HL-60/S4 treated with phorbol 12-myristate 13-acetate at 8.2 ng/mL for 4 days and 3 days (cell line): Measurements from ENCODE around the gene GTPBP1.

ENCODE experiments used
- in situ Hi-C: fragments of 300-500 bp; cut with MboI; formaldehyde crosslinking; loops from 2 replicates; pipeline ENCODE4 v1.15.0; 2022; ENCODE audit warnings: low sequenced_read_pairs

GTPBP1 gene

DNA sequence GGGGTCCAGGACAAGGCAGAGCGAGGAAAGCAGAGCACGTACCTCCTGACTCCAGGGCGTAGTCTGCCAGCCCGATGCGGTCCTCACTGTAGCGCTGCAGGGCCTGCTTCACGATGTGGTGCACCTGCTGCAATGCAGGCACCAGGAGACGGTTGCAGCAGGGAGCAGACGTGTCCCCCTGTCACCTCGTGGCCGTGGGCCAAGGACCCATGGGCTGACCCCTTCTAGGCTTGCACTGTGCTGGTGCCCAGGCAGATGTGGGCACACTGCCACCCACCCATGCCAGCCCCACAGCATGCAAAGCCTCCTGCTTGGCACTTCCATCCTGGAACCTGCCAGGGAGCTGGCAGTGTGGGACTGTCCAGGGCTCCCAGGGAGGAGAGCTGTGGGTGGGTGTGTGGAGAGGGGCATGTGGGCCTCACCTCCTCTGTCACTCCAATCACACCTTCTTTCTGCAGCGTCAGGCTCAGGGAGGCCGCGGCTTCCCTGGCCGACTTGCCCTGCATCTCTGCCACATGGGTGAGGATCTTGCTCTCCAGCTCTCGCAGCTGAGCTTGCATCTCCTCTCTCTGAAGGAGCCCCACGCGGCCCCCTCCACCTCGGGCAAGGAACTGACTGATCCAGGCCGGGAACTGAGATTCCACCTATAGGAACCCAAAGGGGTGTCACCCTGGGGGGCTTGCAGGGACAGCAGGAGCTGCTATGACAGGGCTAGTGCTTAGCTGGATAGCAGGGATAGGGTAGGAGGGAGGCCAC lies 33.7 kb downstream of the GTPBP1 start:
- in situ Hi-C loops, result no loop called here

DNA sequence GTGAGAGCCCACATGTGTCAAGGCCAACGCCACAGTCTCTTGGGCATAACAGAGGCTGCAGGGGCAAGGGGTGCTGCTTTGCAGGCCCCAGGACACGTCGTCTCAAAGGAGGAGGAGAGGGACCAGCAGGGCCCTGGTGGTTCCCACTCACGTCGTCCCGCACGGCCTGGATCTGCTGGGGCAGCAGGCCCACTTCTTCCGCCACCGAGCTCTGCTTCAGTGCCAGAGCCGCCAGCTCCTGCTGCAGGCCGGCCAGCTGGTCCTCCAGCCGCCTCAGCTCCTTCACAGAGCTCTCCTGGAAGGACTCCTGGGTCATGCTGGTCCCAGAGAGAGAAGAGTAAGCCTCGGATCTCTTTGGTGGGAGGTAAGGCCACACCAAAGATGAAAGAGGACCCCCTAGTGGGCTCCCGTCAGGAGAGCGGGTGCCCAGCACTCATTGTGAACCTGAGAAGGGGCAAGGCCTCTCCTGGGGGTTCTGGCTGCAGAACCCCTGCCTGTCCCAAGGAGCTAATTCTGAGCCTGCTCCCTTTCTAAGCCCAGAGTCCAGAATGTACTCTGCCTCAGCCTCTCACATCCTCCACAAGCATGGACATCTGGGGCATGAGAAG lies 34.5 kb downstream of the GTPBP1 start:
- in situ Hi-C loops, result no loop called here

DNA sequence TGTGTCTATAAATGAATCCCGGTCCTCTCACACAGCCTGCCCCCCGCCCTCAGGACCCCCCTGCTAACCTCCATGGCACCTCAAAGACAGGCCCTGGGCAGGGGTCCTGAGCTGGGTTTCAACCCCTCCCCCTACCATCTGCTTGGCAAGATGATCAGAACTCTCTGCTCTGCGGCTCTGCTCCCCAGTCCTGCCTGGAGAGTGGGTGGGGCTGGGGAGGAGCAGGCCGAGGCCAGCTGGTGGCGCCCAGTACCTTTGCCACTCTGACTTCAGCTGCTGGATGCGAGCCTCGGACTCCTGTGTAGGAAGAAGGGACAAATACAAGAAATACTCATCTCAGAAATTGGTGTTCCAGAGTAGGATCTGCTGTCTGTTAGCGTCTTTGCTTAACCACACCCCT lies 35.0 kb downstream of the GTPBP1 start:
- in situ Hi-C loops, result no loop called here

DNA sequence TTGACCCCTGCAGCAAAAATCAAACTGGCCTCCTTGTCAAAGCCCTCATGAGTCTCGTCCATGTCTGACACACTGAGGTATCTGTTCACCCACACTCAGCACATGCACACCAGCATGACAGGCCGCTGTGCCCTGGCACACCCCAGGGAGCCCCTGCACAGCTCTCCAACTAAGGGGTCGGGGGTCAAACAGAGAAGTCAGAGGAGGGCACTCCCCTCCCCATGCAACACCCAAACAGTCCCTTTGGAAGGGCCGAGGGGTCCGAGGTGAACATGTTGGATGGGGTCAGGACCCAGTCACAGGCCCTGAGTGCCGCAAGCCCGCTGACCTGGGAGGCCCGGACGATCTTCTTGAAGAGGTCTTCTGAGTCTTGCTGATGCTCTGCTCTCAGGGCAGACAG lies 35.4 kb downstream of the GTPBP1 start:
- in situ Hi-C loops, result no loop called here

DNA sequence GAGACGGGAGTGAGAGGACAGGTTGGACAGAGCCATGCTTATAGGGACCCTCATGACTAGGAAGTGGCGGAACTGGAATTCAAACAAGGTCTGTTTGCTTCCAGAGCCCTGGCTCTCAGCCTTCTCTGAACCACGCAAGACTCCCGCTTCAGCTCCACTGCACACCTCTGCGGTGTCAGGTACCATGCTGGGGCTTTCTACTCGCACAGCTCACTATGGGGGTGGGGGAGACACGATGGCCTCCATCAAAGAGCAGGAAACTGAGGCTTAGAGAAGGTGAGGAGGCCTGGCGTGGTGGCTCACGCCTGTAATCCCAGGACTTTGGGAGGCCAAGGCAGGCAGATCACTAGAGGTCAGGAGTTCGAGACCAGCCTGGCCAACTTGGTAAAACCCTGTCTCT lies 35.8 kb downstream of the GTPBP1 start:
- in situ Hi-C loops, result no loop called here

DNA sequence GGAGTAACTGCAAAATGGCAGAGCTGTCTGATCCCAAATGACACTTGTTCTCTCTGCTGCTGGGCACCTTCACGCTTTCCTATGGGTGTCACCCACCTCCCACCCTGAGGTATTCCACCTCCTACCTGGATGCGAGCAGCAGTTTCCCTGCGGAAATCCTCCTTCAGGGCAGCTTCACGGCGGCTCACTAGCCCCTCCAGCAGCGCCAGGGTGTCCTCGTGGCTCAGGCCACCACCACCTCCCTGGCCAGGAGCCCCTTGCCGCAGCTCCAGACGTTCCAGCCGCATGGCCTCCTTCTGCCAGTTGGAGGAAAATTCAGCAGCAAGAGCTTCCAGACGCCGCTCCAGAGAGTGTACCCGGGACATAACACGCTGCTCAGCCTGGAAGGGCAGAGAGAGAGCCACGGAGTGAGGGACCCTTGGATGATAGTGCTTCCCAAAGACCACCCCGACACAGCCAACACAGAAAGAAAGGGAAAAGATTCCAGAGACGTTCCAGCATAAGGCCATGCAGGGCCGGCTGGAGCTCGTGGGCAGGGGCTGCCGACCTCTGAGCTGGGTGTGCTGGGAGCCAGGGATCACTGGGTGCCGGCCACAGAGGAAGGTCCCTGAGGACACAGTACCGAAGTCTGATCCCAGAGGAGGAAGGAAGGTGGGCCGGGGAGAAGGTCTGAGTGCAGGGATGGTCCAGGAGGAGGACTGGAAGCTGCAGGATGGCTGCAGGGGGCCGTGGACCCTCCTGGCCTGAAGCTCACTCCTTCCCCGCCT lies 36.6 kb downstream of the GTPBP1 start:
- in situ Hi-C loops, result no loop called here

DNA sequence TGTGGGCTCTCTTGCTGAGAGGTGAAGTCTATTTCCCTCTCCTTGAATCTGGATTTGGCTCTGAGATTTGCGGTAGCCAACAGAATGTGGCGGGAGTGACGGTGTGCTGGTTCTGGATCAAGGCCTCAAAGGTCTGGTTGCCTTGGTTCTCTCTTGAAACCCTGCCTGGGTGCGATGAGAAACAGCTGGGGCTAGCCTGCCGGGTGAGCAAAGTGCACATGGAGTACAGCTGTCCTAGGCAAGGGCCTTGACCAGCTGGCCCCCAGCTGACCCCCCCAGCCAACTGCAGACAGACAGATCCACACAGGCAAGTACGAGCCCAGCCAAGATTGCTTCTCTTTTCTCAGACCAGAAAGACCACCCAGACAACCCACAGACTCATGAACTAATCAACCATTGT lies 39.2 kb downstream of the GTPBP1 start:
- in situ Hi-C loops, result no loop called here

DNA sequence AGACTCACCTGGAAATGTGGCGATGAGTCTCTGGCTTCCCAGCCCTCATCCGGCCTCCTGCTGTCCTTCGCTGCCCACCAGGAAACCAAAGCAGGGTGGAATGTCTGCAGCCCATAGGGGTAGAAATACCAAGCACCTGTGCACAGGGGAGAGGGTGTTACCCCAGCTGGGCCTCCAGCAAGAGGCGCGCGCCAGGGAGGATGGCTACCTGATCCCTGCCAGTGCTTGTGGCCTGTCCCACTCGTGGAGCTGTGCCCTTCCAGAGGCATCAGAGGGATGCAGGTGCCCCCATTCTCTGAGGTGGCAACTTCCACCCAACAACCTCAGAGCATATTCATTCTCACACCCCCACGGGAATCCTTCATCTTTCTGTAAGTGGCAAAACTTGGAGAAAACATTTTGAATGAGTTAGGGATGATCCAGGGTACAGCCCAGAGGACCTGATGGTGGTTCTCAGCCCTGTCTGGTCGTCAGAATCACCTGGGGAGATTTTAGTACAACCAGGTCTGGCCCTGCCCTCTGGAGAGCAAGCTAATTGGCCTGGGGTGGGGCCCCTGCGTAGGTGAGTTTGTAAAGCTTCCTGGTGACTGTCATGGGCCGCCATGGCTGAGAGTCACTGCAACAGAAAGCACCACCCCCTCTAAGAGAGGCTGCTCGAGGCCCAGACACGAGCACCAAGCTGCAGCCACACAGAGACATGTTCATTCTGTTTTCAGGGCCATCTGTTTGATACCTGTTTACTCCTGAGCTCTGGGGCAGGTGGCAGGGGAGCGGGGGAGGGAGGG lies 40.1 kb downstream of the GTPBP1 start:
- in situ Hi-C loops, result no loop called here

DNA sequence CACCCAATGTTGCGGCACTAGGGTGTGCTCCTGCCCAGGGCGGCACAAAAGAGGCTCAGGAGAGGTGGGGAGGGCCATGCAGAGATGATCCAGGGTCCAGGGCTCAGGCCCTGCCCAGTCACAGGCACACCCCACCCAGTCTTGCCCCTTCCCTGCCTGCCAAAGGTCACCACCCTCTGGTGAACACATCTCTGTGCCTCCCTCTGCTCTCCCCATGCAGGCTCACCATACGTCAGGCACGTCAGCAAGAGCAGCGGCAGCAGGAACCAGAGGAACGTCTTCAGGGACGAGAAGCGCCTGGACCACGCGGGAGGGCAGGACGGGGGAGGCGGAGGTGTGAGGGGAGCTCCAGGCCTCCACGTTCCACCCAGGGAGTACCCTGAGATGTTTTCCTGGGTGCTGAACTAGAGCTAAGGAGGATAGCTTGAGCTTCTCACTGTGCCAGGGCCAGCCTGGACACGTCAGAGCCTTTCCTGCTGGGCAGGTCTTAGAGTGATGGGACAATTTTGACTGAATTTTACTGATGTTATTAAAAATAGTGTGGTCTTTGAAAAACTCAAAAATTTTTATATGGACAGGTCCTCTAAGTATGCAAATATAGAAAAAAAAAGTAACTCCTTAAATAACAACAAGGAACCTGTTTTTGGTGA lies 42.9 kb downstream of the GTPBP1 start:
- in situ Hi-C loops, result no loop called here

DNA sequence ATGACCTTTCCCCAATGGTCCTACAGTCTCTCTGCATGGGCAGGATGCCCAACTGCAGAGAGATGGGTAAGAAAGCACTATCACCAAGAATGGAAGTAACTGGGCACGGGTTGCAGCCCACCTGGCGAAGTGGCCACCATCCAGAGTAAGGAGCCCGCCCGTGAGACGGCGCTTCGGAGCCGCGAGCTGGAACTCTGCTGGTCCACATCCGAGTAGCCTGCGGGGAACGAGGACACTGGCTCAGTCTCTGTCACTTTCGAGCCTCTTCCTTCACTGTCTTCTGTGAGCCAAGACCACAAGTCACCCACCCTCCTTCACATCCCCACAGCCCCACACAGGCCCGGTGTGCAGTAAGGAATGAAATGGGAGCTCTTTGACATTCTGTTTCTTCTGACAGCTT lies 44.4 kb downstream of the GTPBP1 start:
- in situ Hi-C loops, result no loop called here

DNA sequence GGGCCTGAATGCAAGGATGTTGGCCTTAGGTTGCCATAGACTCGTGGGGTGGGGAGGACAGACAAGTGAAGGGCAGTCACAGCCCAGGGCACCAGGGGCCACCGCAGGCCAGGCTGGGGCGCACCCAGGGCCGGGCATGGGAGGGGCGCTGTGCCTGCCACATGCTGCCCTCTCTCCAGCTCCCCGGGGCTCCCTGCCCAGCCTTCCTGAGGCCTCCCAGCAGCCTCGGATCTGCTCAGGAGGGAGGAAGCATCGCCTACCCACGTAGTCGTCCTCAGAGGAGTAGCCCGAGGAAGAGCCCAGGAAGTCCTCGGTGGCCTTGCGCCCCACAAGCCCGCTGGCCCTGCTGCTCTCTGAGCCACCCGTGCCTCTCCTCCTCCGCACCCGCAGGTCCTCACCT lies 44.9 kb downstream of the GTPBP1 start:
- in situ Hi-C loops, result no loop called here

DNA sequence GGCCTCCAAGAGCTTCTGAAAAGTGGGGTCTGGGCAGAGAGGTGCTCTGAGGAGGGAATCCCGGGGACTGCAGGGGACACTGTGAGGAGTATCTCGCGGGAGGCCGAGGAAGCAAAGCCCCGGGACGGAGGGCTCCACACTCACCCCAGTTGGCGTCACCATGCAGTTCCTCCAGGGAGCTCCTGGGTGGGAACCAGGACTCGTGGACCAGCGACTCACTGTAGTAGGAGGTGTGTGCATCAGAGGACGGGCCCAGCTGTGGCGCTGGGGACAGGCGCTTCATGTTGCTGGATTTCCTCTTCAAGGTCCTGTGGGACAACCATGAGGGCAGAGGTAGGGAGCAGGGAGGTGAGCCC lies 45.3 kb downstream of the GTPBP1 start:
- in situ Hi-C loops, result no loop called here

DNA sequence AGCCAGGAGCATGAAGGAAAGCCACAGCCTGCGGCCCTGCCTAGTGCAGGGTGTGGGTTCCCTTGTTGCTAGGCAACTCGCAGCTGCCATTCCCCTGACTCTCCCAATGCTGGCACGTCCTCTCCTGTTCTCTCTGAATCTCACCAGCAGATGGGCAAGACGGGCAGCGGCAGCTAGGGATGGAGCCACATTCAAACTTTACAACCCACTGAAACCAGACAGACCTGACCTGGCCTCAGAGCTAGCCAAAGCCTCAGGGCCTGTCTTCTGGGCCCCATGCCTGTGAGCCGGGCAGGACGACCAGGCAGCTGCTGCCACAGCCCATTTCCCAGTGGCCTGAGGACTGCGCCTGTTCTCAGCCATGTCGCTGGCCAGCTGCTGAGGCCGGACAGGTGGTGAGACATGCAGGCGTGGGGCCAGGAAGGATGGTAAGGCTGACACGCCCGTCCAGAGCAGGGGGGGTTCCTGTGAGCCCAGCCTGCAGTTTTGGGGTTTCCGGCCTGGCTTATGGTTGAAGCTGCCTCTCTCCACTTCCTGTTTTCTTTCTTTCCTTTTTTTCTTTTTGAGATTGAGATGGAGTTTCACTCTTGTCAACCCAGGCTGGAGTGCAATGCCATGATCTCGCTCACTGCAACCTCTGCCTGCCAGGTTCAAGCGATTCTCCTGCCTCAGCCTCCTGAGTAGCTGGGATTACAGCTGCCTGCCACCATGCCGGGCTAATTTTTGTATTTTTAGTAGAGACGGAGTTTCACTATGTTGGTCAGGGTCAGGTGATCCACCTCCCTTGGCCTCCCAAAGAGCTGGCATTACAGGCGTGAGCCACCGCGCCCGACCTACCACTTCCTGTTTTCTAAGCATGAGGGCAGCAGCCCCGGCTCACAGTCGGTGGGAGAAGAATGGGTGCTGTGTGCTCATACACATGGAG lies 45.9 kb downstream of the GTPBP1 start:
- in situ Hi-C loops, result no loop called here

DNA sequence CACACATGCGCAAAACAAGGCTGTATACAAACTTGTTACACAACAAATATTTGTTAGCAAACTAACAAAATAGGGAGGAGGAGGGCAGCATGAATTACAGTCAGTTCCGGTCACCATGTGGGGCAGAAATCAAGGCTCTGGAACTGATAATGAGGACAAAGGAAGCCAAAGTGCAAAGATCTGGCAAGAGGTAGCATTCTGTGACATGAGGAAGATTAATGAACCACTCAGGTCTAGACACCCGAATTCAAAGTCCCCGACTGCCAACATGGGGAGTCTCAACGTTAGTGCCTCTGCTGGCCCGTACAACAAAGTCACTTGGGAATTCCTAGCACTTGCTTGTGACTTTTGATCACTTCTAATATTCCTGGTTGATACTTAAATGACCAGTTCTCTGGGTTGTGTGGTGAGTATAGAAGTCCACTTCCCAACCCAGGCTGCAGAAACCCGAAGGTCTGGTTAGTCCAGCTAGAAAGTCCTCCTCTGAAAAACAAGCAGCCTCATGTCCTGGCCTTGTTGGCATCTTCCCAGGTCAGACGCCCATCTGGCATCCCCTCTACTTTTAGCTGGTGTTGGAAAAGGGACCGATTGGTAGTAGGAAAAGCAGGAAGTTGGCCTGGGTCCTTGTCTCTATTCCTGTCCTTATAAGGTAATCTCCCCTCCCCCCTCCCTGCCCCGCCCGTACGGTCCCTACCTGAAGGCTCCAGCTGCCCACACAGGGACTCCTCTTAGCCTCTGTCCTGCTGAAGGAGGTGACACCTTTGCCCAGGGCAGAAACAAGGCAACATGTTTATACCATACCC lies 48.4 kb downstream of the GTPBP1 start:
- in situ Hi-C loops, result no loop called here

DNA sequence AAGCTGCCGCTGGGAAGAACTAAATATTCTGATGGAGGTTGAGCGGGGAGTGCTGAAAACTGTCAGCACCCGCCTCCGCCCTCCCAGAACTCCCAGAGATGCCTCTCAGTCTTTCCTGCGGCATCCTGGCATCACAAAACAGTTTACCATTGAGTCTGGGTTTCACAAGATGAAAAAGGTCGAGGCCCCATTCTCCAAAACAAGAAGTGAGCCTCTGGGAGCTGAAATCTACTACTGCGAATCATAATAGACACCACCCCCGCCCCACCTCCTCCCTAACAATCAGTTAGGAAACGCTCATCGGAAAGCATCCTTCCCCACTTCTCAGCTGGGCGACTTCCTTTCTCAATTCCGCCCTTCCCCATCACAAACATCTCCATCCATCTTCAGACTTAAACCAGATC lies 49.0 kb downstream of the GTPBP1 start:
- in situ Hi-C loops, result no loop called here

DNA sequence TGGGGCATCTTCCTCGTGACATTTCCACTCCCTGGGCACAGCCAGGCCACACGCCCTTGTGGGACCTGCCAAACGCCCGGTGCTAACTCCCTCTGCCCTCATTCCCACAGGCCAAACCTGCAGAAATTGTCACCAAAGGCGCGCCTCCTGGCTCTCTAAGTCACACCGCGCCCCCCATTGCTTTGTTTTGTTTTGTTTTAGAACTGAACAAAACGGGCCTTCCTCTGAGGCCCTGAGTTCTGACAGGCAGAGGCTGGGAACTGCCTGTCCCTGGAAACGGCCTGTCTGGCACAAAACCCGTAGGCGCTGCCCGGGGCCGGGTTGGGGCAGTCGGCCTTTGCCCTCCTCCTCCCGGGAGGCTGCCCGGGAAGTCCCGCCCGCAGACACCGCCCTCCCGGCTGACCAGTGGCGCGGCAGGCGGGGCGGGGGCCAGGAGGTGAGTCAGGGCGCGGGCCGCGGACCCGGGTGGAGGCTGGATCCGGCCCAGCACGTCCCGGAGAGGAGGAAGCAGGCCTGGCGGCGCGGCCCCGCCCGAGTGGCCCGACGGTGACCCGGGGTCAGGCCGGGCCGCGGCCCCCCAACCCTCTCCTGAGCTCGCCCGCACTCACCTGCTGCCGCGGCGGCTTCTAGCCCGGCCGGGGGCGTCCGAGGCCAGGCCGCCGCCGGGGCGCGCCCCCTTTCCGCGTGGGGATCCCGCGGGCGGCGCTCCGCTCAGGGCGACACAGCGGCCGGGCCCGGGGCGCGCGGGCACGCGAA lies 49.6 kb downstream of the GTPBP1 start:
- in situ Hi-C loops, result no loop called here

DNA sequence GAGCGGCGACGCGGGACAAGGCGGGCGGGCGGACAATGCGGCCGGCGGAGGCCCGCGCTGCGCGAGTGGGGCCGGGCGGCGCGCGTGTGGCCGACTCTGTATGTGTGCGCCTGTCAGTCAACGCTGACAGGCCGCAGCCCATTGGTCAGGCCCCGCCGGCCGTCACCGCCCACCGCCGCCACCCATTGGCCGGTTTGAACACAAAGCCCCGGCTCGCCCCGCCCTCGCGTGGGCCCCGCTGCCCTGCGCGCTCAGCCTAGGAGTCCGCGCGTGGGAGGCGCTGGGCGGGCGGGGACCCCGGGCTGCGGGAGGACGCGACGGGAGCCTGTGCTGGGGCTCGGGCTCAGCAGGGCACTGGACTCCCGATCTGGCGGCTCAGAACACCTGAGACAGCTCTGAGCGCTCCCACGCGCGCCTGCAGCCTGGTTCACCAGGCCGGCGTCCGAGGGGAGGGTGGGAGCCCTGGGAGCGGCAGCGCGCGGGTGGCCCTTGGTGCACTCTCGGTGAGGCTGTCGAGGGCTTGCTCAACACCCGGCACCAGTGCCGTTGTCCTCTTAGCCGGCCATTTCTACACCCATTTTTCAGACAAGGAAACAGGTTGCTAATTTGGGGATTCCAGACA lies 50.3 kb downstream of the GTPBP1 start, which contains the start of gene SUN2:
Gene SUN2, minus strand, starts transcription at position 88 of the 622 bp plus-strand sequence. CDS start 3,370 bp downstream, outside the sequence.
- in situ Hi-C loops, result no loop called here
